NCI-H1930 (cell line): Measurements from ENCODE around the gene PTPN7.
"Not testable (repeated sequence)": the region's sequence is repeated elsewhere in the genome, so short reads cannot be mapped to it uniquely, and the experiment has no call there.

Source experiments
- DNase-seq, 2 experiments: peaks; one replicate each; lab custom pipeline; 2025; lab: John Stamatoyannopoulos, UW

The PTPN7 gene

DNA sequence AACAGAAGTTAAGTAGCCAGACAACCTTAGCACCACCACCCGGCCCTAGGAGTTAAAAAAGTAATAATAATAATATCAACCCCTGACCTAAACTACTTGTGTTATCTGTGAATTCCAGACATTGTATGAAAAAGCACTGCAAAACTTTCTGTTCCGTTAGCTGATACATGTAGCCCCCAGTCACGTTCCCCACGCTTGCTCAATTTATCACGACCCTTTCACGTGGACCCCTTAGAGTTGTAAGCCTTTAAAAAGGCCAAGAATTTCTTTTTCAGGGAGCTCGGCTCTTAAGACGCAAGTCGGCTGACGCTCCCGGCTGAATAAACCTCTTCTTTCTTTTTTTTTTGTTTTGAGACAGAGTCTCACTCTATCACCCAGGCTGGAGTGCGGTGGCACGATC is 6.7 kb upstream of the PTPN7 start:
- not testable (repeated sequence) for DNase-seq

DNA sequence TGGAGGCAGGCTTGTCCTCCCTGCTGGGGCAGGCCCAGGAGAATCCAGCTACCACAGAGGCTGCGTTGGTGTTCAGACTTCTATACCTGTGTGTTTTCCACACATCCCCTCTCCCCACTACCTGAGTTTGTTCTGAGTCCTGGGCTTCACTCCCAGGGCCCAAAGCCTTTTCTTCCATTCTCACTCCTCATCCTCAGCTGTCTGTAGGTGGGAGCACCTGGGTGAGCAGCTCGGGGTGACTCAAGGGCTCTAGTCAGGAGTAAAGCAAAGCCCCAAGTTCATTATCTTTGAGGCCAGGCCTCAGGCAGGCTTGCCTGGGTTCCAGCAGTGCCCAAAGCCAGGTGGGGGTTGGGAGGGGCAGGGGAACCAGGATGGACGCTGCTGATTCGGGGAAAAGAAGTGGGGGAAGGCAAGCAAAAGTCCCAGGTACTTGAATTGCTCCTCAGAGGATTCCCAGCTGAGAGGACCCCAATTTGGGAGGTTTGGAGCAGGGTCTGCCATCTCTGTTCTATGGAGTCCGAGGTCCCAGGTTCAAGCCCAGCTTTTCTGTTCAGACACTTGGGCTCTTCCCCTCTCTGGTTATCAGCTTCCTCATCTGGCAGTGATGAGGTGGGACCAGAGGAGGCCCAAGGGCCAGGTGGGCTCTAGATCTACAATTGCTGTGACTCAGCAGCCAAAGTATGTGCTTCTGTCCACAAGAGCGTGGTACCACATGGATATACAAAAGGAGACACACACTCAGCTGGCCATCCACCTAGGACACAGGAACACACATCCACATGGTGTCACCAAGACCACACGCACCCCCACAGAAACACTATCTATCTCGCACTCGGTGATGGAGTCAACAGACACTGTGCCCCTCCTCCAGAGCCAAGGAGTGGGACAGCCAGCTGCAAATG is 5.8 kb upstream of the PTPN7 start:
- DNase-seq = no peak

GRCh38 chr1:202165267-202165941 is 5.0 kb upstream of the PTPN7 start:
- no peak for DNase-seq

GRCh38 chr1:202164271-202165037 is 4.1 kb upstream of the PTPN7 start:
- no peak for DNase-seq

GRCh38 chr1:202163281-202164270 is 3.2 kb upstream of the PTPN7 start:
- no peak for DNase-seq

GRCh38 chr1:202162418-202163280 is 2.2 kb upstream of the PTPN7 start:
- DNase-seq = no peak

GRCh38 chr1:202162047-202162417 is 1.6 kb upstream of the PTPN7 start:
- no peak for DNase-seq

DNA sequence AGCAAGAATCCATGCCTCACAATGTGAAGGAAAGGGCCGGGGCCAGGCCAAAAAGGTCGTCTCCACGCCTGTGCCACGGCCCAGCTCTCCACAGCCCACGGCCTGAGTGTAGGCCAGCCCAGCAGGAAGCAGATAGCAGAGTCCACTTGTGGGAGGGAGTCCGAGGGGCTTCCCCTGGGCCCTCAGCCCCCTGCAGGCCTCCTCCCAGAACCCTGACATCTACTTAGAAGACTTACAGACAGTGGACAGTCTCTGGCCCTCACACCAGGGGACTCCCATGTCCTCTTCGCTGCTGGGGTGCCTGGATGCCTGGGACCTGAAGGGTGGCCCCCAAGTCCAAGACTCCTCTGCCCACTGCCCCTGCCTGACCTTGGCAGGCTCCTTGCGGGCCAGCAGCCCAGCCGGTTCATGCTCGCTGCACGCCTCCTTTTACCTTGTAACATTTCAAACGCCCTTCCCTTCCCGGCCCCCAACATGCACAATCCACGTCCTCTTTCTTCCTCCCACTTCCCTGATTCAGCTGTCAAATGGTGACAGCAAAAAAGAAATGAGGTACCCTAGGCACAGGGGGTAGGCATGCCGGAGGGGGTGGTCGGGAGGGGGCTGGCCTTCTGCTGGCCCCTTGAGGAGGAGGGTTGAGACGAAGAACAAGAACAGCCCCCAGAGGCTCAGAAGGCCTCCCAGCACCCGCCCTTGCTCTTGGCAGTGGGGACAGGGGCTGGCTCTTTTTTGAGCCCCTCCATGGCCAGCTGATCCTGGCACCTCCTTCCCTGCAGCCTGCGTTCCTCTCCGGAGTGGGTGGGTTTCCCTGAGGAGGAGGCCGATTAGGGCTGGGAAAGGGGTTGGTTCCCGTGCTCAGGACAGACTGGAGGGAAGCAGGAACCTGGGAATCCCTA is 997 bp upstream of the PTPN7 start:
- no peak for DNase-seq

DNA sequence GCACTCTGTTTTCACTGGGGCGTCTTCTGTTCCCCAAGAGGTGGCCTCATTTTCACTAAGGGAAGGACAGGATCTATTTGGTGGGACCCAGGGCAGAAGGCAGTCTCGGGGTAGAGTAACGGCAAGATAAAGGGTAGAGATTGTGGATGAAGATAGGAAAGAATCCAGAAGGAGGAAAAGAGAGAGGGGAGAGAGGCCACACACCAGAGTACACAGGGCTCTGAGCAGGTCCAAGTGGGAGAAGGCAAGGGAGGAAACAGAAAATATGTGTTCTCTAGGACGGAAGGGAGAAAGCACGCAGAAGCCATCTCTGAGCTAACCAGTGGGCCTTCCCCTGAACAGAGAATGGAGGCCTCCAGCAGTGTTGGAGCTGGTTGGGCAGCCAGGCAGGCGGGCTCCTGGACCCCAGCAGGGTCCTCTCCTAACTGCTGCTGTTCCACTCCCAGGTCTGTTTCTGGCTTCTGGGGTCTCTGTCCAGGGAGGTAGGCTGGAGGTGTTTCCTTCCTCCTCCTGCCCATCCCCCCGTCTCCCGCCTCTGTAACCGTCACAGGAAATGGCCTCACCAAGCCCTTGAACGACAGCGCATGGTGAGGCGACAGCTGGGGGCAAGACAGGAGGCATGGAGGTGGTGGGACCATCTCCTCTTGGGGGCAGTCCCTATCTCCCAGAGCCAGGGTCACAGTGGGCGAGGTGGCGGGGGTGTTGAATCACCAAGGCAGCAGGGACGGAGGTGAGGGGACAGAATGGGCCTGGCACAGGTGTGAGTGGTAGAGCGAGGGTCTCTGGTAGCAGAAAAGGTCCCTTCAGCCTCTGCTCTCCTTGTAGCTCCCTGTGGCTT is 649 bp downstream of the PTPN7 start:
- DNase-seq = no peak

- DNase-seq = no peak
Observed at GRCh38 chr1:202158810-202159533, 1.4 kb downstream of the PTPN7 start.

DNA sequence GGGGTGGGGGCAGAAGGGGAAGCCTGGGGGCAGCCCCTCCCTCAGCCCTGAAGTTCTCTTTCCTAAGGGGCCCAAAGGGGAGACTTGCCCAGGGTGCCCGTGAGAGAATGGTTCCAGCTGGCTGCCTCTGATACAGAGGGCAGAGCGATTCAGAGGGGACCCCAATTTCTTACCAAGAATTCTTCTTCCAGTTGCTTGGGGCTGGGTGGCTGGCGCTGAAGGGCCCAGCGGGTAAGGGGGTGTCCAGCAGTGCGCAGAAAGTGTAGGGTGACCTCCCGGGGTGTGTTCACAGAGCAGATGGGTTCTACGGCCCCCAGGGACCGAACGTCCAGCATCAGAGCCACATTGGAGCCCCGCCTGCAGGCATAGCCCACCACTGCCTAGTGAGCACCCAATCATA is 2.5 kb downstream of the PTPN7 start:
- no peak for DNase-seq

GRCh38 chr1:202156590-202156989 is 3.8 kb downstream of the PTPN7 start:
- no peak for DNase-seq

DNA sequence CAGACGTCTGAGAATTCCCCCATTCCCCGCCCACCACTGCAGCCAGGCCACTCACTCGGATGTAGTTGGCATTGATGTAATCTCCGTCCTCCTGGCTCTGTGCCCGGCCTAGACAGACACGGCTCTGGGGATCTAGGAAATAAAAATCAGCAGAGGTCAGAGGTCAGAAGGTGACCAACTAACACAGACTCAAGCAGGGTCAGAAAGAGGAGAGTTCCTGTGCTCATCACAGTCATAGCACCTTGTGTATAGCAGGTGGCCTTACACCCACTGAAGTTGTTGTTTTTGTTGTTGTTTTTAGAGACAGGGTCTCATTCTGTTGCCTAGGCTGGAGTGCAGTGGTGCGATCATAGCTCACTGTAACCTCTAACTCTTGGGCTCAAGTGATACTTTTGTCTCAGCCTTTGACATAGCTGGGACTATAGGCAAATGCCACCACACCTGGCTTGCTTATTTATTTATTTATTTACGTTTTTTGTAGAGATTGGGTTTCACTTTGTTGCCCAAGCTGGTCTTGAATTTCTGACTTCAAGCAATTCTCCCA is 4.9 kb downstream of the PTPN7 start:
- no peak for DNase-seq

- DNase-seq = no peak
Observed at GRCh38 chr1:202154766-202155477, 5.5 kb downstream of the PTPN7 start.

DNA sequence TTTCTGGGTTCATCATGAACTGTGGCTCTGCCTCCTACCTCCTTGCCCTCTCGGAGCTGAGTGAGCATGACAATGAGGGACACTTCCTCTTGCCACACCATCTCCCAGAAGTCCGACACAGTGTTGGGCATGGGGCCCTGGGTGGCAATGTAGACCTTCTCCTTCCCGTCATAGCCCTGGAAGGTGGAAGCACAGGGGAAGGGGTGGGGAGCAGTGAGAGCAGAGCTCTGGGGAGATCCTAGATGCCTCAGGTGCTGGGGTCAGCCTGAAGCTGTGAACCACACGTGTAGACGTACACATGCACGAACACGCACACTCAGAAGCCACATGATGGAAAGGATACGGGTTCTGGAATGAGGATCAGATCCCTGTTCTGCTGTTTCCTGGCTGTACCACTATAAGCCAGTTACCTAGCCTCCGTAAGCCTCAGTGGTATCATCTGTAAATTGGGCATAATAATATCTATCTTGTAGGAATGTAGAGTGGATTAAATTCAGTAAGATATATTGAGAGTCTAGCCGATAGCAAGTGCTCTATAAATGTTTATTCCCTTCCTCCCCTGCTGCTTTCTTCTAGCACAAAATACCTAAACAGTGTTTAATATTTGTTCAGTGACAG is 6.1 kb downstream of the PTPN7 start:
- no peak for DNase-seq

GRCh38 chr1:202153284-202153683 is 7.1 kb downstream of the PTPN7 start:
- DNase-seq = no peak
